Activated CD8-positive, alpha-beta memory T cell treated with anti-CD3 and anti-CD28 coated beads for 1 hour (primary cell): Measurements from ENCODE around the gene LDHA.
"Not testable (repeated sequence)": the region's sequence is repeated elsewhere in the genome, so short reads cannot be mapped to it uniquely, and the experiment has no call there.

Source experiments
- DNase-seq, 2 donors: peaks; one replicate each; pipeline ENCODE4 v3.0.0-alpha.2; 2020; ENCODE audit warnings: low read depth in 1 of 2; ENCODE audit errors: extremely low read depth in 1 of 2

Gene LDHA

DNA sequence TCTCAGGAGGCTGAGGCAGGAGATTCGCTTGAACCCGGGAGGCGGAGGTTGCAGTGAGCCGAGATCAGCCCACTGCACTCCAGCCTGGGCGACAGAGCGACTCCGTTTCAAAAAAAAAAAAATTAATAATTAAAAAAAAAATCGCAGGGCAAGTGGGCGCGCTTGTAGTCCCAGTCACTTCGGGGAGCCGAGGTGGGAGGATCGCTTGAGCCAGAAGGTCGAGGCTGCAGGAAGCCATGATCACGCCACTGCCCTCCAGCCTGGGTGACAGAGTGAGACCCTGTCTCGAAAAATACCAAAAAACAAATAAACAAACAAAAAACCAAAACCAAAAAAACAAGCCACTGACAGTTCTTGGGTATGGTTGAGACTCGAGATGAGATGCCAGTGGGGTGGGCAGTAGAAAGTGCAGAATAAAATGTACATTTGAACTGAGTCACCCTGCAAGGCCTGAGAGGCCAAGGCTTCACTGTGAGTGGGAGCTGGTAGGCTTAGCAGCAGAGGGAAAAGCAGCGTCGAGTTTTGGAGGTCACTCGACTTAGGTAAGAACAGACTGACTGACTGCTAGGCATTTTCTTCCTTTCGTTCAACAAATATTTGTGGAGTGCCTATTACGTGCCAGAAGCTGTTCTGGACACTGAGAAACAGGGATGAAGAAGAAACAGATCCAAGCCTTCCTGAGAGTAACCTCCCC, 635 bp upstream of the LDHA start:
- no peak for DNase-seq

DNA sequence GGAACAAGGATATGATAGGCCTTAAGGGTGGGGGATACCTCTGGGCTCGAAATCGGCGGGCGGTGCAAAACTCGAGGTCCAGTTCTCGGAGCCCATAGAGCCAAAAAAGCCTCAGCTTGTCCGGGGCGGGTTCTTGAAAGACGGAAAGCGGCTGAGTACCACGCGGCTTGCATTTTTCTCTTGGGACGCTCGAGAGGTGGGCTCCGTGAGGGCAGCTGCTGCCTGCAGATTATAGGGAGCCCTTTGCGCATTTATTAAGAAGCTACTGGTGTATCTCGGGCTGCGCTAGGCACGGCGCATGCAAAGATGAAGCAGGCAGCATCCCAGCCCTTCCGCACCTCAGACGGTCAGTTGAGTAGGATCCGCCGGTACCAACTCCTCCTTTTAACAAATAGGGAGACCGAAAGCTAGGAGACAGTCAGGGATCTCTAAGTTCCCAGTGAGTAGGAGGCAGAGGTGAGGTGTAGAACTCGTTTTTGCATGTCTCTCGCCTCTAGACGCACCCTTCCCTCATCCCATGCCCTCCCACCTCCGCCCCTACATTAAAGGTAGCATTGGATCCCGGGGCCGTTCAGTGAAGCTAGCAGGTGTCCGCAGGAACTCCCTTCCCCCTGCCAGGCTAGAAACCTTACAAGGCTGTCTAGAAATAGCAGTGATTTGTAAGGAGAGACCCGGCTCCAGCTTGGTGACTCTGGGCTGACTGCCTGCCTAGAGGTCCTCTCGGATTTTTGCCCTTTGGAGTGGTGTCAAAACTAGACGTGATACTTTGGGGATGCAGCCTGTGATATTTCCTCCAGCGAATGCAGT, 768 bp downstream of the LDHA start:
- DNase-seq, result no peak

DNA sequence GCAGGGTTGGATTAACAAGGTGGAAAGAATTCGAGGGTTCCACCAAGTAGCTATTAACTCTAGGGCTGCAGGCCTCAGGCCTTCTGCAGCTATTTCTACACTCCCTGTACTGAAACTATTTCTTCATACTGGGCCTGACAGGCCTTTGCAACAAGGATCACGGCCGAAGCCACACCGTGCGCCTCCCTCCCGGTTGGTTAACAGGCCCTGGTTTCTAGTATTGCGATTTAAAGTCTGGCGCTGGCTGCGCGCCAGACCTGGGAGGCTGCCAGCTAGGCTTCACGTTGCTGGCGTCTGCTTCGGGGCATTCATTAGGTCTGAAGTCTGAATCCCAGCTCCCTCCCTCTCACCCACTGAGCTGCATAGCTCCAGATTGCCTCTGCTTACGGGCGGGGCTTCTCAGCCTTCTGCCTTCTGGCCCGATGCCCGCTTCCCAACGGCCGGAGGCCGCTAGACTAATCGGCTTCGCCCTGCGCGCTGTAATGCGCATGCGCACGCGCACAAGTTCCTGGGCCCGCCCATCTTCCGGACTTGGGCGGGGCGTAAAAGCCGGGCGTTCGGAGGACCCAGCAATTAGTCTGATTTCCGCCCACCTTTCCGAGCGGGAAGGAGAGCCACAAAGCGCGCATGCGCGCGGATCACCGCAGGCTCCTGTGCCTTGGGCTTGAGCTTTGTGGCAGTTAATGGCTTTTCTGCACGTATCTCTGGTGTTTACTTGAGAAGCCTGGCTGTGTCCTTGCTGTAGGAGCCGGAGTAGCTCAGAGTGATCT, 1.6 kb downstream of the LDHA start:
- DNase-seq, result peak; percentile 74 to 85

DNA sequence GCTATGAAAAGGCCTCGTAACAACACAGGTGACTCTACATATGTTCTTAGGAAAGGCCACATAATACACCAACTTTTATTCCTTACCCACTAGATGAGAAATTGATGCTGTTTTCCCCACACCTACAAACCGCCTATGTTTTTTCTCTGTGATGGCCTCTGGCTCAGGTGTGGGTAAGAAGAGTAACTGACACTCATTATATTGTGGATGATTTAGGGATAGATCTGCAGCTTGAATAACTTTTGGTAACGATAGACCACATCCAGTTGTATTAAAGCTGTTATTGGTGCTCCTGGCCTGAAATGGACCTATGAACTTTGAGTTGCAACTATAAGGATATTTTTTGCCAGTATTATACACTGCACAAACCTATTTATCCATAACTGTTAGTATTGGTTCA, 3.6 kb downstream of the LDHA start:
- DNase-seq, result no peak

DNA sequence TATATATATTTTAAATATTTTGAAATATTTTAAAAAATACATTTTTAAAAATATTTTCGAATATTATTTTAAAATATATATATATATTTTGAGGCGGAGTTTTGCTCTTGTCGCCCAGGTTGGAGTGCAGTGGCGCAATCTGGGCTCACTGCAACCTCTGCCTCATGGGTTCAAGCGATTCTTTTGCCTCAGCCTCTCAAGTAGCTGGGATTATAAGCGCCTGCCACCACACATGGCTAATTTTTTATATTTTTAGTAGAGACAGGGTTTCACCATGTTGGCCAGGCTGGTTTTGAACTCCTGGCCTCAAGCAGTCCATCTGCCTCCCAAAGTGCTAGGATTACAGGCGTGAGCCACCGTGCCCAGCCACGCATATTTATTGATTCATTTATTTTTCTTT, 6.7 kb downstream of the LDHA start:
- DNase-seq, result not testable (repeated sequence)

DNA sequence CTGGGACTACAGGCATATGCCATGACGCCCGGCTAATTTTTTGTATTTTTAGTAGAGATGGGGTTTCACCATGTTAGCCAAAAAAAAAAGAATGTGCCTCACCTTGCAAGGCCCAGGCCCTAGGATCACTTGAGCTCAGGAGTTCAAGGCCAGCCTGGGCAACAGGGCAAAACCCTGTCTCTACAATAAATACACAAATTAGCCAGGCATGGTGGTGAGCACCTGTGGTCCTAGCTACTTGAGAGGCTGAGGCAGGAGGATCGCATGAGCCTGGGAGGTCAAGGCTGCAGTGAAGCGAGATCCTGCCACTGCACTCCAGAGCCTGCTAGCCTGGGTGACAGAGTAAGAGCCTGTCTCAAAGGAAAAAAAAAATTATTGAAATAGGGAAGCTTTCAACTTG, 9.7 kb downstream of the LDHA start:
- no peak for DNase-seq

DNA sequence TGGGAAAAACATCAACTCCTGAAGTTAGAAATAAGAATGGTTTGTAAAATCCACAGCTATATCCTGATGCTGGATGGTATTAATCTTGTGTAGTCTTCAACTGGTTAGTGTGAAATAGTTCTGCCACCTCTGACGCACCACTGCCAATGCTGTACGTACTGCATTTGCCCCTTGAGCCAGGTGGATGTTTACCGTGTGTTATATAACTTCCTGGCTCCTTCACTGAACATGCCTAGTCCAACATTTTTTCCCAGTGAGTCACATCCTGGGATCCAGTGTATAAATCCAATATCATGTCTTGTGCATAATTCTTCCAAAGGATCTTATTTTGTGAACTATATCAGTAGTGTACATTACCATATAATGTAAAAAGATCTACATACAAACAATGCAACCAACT, 13.0 kb downstream of the LDHA start:
- not testable (repeated sequence) for DNase-seq

DNA sequence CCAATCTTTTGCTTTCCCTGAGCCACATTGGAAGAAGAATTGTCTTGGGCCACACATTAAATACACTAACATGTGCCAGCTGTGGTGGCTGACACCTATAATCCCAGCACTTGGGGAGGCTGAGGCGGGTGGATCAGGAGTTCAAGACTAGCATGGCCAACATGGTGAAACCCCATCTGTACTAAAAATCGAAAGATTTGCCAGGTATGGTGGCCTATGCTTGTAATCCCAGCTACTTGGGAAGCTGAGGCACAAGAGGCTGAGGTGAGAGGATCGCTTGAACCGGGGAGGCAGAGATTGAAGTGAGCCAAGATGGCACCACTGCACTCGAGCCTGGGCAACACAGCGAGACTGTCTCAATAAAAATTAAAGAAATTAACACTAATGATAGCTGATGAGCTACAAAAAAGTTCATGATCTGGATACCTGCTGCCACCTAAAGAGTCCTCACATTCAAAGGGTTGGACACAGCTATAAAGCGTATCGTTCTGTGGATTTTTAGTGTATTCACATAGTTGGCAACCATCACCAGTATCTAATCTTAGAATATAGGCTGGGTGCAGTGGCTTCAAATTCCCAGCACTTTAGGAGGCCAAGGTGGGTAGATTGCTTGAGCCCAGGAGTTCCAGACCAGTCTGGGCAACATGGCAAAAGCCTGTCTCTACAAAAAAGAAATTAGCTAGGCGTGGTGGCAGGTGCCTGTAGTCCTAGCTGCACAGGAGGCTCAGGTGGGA, 14.4 kb downstream of the LDHA start:
- DNase-seq, result no peak

DNA sequence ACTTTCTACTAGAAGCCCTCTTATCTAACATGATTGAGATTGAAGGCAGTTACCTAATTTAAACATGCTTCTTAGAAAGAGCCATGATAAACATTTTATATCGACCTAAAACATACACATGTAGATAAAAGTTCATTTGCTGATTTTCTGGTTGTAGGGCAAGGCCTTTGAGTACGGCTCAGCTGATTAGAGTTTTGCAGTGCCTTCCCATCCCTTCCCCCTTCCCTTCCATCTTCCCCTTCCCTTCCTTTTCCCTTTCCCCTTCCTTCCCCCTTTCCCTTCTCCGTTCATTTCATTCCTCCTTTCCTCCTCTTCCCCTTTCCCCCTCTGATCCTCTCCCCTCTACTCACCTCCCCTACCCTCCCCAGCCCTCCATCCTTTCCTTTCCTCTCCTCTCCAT, 22.1 kb downstream of the LDHA start:
- no peak for DNase-seq

DNA sequence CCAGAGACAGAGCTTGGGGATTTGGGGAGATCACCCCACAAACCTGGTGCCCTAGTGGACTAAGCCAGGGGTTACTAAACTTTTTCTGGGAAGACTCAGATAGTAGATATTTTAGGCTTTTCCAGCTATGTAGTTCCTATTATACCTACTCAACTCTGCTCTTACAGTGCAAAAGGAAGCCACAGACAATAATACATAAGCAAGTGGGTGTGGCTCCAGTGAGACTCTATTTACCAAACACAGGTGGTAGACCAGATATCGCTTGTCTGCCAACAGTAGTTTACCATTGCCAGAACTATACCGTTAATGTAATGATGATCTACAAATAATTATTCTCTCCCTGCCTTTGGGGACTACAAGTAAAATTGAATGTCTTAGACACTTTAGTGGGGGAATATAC, 24.7 kb downstream of the LDHA start:
- DNase-seq, result no peak

DNA sequence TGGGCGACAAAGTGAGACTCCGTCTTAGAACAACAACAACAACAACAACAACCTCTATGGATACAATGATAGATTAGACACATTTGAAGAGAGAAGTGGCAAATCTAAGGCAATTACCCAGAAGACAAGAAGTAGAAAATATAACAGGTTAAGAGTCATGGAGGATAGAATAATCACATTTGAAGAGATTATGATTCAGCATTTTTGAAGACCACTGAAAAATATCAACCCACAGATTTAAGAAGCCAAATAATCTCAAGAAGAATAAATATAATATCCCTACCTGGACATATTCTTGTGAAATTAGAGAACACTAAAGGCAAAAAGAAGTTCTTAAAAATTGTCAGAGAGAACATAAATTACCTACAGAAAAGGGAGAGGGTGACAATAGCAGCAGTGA, 25.7 kb downstream of the LDHA start:
- no peak for DNase-seq

DNA sequence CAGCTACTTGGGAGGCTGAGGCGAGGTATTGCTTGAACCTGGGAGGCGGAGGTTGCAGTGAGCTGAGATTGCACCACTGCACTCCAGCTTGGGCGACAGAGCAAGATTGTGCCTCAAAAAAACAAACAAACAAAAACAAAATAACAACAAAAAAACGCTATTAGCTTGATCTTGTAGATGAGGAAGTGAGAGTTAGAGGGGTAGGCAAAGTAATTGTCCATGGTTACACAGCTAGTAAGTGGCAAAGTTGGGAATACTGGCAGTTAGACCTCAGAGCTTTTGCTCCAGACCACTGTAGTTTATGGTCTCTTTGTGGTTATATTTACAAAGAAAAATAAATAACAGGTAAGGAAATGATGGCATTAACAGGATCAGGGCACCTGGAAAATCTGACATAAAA, 32.9 kb downstream of the LDHA start:
- no peak for DNase-seq

DNA sequence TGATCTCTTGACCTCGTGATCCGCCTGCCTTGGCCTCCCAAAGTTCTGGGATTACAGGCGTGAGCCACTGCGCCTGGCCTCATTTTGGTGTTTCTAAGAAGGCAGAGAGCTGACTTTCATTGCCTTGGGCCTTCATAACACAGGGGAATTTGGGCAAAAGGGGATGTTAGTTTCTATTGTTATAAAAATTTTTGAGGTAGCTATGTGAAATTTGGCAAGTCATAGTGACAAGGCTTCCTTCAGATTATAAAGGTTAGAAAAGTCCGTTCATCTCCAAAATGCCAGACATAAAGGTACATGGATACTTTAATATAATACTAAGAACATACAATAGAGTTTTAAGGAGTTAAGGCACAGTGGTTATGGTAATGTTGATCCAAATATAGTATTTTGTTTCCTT, 35.0 kb downstream of the LDHA start:
- DNase-seq, result no peak

DNA sequence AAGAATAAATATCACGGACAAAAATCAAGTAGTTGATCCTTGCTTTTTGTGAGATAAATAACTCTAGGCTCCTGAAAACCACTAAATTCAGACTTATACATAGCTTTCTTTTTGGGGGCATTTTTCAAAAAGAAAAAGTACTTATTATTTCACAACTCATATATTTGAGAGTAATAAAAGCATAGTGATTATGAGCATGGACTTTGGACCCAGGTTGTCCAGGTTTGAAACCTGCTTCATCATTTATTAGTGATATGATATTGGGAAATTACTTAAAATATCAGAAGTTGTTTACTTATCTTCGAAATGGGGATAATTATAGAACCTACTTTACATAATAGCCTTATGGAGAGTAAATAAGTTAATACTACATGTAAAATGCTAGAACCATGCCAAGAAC, 44.3 kb downstream of the LDHA start:
- DNase-seq, result no peak

DNA sequence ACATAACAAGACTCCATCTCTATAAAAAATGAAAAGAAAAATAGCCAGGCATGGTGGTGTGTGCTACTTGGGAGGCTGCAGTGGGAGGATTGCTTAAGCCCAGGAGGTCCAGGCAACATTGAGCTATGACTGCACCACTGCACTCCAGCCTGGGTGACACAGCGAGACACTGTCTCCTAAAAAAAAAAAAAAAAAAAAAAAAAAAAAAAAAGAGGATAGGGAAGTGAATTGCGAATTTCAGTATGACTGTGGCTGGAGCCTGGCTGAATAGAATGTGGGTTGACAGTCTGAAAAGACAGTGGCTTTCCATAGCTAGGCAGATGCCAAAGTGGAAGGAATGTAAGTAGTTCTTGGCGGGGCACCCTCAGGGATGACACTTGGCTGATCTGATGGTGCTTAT, 54.9 kb downstream of the LDHA start:
- no peak for DNase-seq

DNA sequence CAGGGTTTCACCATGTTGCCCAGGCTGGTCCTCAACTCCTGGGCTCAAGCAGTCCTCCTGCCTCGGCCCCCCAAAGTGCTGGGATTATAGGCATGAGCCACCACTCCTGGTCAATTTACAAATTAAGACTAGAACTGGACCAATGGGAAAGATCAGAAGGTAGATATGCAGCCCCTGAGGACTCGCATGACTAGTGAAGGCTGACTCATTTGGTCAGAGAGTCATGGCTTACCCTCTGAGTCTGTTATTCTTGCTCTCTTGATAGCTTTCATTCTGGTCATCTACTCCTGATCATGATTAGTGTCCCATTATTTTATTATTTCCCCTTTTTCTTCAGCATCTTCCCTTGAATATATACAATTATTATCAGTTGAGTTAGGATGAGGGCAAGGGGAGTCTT, 58.6 kb downstream of the LDHA start:
- no peak for DNase-seq

DNA sequence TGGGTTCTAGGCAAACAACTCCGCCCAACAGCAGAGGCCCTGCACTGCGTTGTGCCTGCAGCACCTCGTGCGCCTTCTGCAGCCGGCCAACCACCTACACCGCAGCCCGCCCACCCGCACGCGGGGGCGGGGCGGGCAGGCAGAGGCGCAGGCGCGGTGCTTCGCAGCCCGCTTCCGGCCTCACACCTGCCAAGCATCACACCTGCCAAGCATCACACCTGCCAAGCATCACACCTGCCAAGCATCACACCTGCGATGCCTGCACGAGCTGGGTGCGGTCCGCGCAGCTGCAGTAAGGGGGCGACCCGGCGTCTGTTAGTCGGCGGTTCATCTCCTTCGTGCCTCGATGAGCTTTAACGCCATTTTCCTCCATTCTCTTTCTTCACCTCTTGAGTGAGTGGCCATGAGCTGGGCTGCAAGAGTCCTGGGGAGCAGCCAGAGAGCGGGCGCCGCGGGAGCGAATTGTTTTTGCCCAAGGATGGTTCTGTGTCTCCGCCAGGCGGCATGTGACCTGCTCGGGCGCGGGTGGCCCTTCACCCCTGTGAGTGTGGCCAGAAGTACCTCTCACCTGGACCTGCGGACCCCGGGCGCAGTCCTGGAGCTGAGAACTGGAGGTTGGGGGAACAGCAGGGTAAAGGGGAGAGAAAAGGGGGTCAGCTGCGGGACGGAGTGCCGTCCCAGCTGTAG, 61.5 kb downstream of the LDHA start, which contains the start of gene LDHAL6A:
LDHAL6A (plus strand) TSS at position 171 of the 687 bp plus-strand sequence. CDS start 825 bp downstream, outside the sequence.
- no peak for DNase-seq

DNA sequence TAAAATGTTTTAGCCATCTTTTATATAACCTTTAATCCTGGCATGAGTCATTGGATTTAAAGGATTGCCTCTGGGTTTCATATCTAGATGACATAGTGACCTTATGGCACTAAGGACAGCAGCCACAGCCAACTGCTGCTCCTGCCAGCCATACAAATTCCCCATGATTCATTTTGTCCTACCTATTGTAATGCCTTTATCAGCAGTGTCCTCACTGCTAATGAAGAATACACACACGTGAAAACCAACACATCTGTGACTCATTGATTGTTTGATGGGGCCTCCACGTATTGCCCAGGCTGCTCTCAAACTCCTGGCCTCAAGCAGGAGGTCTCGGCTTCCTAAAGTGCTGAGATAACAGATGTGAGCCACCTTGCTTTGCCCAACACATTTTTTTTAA, 63.1 kb downstream of the LDHA start:
- DNase-seq, result no peak
